ENCODE measurements around the gene LTC4S.
A peak's percentile ranks its signal among the peaks of the same experiment; 100 is the strongest.

Gene LTC4S

GRCh38 chr5:179777909-179778308, 15.9 kb upstream of the LTC4S start:
- no peak for TF ChIP-seq CTCF (conservative IDR thresholded peaks at IDR 0.05; ENCODE audit: low read depth, low read length)

GRCh38 chr5:179778591-179778990, 15.2 kb upstream of the LTC4S start:
- H3K4me3 ChIP-seq (ENCODE audit: low read depth, low read length), result no peak overlapping the region
- no peak for TF ChIP-seq CTCF (conservative IDR thresholded peaks at IDR 0.05; ENCODE audit: low read depth, low read length)
- DNase-seq (ENCODE audit: low read depth), result no peak

More at GRCh38 chr5:179777909-179778308, 15.9 kb upstream of the LTC4S start:
- DNase-seq (ENCODE audit: low read depth), result no peak
- no peak overlapping the region for H3K4me3 ChIP-seq (ENCODE audit: low read depth, low read length)

- DNase-seq (ENCODE audit: low read depth), result no peak
- no peak overlapping the region for H3K4me3 ChIP-seq (ENCODE audit: low read depth, low read length)
- no peak for TF ChIP-seq CTCF (conservative IDR thresholded peaks at IDR 0.05; ENCODE audit: low read depth, low read length)
Measured at GRCh38 chr5:179779826-179780225, 14.0 kb upstream of the LTC4S start.

GRCh38 chr5:179780362-179780761, 13.4 kb upstream of the LTC4S start:
- peak; percentile 81 for DNase-seq (ENCODE audit: low read depth)
- peak; percentile 22 for TF ChIP-seq CTCF (conservative IDR thresholded peaks at IDR 0.05; ENCODE audit: low read depth, low read length)
- H3K4me3 ChIP-seq (ENCODE audit: low read depth, low read length), result no peak overlapping the region

GRCh38 chr5:179781846-179782245, 11.9 kb upstream of the LTC4S start:
- DNase-seq (ENCODE audit: low read depth), result no peak
- TF ChIP-seq CTCF (conservative IDR thresholded peaks at IDR 0.05; ENCODE audit: low read depth, low read length), result no peak
- no peak overlapping the region for H3K4me3 ChIP-seq (ENCODE audit: low read depth, low read length)

GRCh38 chr5:179783128-179783527, 10.7 kb upstream of the LTC4S start:
- TF ChIP-seq CTCF (conservative IDR thresholded peaks at IDR 0.05; ENCODE audit: low read depth, low read length), result no peak
- DNase-seq (ENCODE audit: low read depth), result no peak
- no peak overlapping the region for H3K4me3 ChIP-seq (ENCODE audit: low read depth, low read length)

- no peak overlapping the region for H3K4me3 ChIP-seq (ENCODE audit: low read depth, low read length)
- DNase-seq (ENCODE audit: low read depth), result no peak
- no peak for TF ChIP-seq CTCF (conservative IDR thresholded peaks at IDR 0.05; ENCODE audit: low read depth, low read length)
Measured at GRCh38 chr5:179786861-179787260, 6.9 kb upstream of the LTC4S start.
